G401.6 (cell line): ENCODE measurements around the gene NCOA7.
"Not testable (repeated sequence)": the region's sequence is repeated elsewhere in the genome, so short reads cannot be mapped to it uniquely, and the experiment has no call there.

Source experiments
- FAIRE-seq: peaks from 2 replicates; lab custom pipeline; 2012; peaks lifted over from hg19 to GRCh38; lab: Jason Lieb, UNC

The NCOA7 gene

DNA sequence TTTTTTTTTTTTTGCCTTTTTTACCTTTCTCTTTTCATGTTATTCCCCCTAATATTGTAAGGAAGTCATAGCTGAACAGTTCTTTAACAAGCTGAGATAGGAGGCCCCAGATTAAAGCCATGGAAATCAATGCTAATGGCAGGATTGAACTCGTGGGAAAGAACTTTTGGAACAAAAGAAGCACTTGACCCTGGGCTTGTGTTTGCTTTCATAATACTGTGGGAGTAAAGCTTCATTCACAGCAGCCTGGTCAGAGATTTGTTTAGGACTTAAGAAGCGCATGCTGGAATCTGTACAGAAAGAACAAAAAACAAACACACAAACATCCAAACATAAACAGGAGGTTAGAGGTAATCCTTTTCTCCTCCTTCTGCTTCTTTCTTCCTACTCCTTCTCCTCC, 36.2 kb upstream of the NCOA7 start:
- no peak for FAIRE-seq

DNA sequence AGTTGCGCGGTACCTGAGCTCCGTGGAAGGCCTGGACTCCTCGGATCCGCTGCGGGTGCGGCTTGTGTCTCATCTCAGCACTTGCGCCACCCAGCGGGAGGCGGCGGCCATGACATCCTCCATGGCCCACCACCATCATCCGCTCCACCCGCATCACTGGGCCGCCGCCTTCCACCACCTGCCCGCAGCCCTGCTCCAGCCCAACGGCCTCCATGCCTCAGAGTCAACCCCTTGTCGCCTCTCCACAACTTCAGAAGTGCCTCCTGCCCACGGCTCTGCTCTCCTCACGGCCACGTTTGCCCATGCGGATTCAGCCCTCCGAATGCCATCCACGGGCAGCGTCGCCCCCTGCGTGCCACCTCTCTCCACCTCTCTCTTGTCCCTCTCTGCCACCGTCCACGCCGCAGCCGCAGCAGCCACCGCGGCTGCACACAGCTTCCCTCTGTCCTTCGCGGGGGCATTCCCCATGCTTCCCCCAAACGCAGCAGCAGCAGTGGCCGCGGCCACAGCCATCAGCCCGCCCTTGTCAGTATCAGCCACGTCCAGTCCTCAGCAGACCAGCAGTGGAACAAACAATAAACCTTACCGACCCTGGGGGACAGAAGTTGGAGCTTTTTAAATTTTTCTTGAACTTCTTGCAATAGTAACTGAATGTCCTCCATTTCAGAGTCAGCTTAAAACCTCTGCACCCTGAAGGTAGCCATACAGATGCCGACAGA, 31.4 kb upstream of the NCOA7 start:
- FAIRE-seq: no peak

DNA sequence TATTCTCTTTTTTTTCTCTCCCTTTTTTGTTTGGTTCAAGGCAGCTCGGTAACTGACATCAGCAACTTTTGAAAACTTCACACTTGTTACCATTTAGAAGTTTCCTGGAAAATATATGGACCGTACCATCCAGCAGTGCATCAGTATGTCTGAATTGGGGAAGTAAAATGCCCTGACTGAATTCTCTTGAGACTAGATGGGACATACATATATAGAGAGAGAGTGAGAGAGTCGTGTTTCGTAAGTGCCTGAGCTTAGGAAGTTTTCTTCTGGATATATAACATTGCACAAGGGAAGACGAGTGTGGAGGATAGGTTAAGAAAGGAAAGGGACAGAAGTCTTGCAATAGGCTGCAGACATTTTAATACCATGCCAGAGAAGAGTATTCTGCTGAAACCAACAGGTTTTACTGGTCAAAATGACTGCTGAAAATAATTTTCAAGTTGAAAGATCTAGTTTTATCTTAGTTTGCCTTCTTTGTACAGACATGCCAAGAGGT, 30.8 kb upstream of the NCOA7 start:
- FAIRE-seq: no peak

DNA sequence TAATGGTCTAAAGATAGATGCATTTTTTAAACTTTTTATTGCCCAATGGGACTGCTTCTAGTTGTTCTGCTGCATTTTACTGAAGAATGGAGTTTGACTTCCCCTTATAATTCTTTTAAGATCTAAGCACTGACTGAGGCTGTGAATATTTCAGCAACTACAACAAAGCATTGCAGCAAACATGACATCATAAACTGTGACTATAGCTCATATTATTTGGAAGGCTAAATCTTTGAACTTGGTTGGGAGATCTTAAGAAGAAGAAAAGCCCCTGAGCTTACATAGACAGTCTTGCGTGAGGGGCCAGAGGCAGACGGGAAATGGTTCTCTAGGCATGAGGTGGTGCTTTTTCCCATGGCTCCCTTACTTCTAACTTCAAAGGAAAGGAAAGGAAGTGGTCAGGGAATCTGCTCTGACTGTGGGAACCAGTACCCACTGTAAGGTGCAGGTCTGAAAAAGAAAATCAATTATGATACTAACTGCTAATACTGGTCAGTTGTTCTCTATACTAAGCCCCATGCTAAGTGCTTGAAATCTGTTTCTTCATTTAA, 26.6 kb upstream of the NCOA7 start:
- FAIRE-seq: no peak

DNA sequence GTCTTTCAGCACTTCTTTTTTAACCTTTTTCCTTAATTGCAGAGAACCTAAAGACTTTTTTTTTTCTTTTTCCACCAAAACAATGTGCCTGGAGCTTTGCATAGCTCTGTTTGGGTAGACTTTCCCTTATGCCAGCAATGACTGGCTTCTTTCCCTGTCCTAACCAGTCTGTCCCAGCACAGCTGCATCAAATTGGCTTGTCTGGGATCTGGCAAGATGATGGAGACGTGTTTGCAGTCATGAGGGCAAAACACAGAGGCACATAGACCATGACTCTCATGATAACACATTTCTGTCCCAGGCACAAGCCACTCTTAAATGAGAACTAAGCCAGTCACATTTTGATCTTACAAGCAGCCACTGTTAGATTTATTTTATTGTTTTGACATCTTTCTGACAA, 24.8 kb upstream of the NCOA7 start:
- FAIRE-seq: no peak

DNA sequence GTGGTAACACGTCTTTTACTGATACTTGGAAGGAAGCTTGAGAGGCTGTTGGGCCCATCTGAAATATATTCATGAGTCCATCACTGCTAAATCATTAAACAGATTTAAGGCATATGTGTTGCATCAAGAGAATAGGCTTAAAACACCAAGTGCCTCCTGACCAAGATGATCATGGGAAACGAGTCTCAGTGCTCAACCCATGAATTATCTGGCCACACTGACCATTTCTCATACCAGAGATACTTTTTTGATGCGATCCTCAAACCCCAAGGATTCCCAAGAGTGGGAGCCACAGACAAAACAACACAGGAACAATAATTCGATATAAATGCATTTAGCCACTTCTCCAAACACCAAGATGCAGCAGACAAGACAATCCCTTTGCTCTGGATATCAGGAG, 24.1 kb upstream of the NCOA7 start:
- no peak for FAIRE-seq

DNA sequence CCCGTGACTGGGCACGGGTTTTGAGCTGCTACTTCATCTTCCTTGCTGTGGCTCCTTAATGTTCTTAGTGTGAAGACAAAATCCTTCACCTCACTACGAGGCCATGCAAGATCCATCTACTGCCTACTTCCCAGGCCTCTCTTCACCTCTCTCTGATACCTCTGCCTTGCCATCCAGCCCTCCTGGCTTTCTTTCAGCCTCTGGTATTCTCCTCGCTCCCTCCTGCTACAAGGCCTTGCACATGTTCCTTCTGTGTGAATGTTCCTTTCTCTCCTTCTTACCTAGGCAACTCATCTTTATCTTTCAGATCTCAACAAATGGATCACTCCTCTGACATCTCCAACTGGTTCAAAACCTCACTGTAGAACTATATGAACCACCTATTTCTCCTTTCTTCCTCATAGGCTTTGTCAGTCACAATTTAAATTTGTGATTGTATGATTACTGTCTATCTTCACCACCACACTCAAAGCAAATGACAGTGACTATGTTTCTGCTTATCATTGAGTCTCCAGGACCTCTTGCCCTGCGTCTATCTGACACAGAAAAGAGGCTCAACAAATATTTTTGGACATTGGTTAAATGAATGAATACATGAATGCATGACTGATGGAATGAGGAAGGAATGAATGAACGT, 21.5 kb upstream of the NCOA7 start:
- FAIRE-seq: no peak

DNA sequence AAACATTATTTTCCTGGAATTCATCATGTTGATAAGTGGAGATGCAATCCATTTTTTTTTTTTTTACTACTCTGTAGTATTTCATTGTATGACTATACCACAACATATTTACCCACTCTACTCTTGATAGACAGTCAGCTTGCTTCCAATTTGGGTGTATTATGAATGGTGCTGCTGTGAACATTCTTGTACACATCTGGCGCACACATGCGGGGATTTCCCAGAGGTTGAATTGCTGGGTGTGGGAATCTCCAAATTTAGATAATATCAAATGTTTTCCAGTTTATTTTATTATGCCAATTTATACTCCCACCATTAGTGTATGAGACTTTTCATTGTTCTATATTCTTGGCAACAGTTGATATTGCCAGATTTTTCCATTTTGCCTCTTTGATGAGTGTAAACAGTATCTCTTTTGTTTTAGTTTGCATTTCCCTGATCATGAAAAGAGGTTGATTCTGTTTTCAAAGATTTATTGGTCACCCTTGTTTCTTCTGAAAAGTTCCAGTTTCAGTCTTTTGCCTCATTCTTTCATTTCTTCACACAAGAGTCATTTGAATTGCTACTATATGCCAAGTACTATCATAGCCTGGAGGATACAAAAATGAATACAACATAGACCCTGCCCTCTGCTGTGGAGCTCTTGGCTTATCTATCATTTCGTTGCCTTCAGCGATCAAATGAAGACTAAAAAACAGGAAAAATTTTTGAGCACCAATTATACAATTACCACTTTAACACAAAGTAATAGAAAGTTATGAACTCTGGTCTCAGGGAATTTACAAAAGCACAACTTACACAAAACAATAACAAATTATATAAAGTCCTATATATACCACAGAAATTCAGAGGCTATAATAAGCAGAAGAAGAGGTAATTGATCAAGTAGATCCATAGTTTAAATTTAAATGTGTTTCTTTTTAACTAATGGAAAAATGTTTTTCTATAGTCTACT, 17.1 kb upstream of the NCOA7 start:
- no peak for FAIRE-seq

DNA sequence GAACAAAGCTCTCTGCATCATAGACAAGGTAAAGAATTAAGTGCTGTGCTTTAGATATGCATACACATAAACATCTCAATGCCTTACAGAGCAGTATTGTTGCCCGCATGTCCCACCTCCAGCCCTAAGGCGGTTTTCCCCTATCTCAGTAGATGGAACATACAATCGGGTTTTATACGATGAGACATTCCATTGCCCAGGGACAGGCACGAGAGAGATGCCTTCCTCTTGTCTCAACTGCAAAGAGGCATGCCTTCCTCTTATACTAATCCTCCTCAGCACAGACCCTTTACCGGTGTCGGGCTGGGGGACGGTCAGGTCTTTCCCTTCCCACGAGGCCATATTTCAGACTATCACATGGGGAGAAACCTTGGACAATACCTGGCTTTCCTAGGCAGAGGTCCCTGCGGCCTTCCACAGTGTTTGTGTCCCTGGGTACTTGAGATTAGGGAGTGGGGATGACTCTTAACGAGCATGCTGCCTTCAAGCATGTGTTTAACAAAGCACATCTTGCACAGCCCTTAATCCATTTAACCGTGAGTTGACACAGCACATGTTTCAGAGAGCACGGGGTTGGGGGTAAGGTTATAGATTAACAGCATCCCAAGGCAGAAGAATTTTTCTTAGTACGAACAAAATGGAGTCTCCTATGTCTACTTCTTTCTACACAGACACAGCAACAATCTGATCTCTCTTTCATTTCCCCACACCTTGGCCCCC, 14.5 kb upstream of the NCOA7 start:
- FAIRE-seq: not testable (repeated sequence)

DNA sequence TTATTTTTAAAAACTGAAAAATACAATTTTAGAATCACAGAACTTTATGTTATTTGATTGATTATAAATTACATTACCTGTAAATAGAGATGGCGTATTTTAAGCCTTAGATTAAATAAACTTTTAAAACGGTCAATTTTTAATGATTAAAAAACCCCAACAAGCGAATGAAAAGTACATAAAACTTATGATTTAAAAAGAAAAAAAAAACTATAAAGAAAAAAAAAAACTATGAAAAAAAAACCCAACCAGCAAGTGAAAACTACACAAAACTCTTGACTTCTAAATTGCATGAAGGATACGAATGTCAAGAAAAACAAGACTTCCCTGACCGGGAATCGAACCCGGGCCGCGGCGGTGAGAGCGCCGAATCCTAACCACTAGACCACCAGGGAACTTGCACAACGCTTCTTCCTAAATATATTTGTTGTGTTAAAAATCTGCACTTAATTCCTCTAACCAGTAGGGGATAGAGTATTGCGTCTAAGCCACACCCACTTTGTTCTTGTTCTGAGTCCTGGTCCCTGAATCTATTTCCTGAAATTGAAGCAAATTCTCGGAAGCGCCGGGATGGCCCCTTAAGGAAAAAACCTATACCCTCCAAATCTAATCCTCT, 10.7 kb upstream of the NCOA7 start:
- FAIRE-seq: peak; percentile 93

DNA sequence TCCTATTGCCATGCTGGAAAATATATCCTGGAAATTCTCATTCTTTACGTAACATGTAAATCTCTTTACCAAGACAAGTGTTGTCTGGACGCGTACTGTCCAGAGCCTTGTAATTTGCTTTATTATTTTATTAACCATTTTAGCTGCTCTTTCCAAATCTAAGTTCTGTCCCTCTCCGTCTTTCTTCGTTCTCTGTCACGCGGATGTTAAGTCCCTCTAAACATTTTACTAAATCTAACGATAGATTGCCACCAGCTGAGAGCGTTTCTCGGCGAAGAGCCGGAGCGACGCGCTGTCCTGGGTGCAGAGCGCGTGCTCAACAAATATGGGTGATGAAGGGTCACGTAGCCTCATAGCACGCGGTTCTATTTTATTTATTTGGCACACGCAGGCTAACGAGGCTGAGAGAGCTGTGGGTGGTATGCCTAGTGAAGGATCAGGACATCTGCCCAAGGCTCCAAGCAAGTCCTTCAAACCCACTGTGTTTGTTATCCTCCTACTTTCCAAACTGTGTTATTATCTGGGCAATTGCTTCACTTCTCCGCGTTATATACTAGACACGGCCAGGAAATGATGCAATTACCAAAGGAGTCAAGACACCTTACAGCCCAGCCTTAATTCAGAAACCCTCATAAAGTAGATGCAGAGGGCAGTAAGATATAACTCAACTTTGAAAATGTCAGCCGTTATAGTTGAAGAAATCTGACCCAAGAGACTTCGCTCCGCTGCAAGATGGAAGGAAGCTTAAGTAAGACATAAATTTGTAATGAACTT, 10.0 kb upstream of the NCOA7 start:
- no peak for FAIRE-seq

DNA sequence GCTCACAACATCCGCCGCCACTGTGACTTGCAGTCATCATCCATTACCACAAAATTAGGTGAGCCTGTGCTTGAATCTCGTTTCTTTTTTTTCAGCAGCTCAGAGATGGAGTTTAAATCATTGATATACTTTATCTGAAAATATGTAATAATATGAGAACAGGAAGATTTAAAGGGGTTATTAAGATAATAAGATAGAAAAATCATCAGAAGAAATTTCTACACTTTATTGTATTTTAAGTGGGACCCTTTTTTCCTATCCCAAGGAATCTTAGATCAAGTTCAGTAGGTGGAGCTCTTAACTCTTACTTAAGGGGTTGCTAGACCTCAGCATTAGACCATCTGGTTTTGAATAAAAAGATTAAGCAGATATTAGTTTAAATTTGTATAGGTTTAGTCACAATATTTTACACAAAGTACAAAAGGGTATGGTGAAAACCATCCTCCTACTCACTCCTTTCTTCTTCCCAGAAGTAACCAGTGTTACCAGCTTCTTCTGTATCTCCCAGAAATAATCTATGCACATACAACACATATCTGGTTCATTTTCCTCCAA, 9.4 kb upstream of the NCOA7 start:
- FAIRE-seq: peak; percentile 83

DNA sequence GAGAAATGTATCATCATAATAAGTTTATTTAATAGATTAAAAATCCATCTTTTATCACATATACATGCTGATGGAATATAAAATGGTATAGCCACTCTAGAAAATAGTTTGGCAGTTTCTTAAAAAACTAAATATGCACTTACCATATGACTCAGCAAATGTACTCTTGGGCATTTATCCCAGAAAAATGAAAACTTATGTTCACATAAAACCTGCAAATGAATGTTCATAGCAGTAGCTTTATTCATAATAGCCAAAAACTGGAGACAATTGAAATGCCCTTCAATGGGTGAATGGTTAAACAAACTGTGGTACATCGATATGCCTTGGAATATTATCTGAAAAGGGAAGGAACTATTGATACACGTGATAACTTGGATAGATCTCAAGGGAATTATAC, 6.4 kb upstream of the NCOA7 start:
- no peak for FAIRE-seq

DNA sequence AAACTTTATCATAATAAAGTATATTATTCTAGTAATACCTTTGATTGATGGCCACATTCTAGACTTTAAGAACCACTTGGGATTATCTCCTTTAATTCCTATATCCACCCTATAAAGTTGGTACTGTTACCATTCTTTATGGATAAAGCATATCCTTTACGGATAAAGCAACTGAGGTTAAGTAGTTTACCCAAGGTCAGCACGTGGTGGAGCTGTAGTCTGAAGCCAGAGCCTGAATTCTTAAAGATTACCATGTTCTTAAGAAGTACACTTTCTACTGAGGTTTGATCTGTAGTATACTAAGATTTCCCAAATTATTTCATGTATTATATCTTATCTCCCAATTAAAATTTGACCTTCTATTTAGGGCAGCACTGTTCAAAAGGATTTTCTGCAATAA, 3.0 kb upstream of the NCOA7 start:
- FAIRE-seq: peak; percentile 80

DNA sequence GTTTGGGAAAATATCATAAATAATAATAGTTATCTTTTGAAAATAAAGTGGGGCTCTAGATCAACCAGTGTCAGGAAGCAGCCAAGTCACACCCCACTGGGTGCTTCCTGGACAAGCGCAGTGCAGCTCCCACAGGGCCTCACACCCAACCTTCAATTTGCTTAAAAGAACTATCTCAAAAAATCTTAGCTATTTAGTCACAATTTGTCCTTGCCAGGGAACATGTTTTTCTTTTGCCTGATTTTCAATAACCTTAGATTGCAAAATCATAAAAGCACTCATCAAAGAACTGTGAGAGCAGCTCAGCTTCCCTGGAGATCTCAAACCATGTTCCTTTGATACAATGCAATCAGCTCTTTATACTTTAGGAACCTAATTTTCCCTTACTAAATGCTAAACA, 1.6 kb upstream of the NCOA7 start:
- FAIRE-seq: no peak

DNA sequence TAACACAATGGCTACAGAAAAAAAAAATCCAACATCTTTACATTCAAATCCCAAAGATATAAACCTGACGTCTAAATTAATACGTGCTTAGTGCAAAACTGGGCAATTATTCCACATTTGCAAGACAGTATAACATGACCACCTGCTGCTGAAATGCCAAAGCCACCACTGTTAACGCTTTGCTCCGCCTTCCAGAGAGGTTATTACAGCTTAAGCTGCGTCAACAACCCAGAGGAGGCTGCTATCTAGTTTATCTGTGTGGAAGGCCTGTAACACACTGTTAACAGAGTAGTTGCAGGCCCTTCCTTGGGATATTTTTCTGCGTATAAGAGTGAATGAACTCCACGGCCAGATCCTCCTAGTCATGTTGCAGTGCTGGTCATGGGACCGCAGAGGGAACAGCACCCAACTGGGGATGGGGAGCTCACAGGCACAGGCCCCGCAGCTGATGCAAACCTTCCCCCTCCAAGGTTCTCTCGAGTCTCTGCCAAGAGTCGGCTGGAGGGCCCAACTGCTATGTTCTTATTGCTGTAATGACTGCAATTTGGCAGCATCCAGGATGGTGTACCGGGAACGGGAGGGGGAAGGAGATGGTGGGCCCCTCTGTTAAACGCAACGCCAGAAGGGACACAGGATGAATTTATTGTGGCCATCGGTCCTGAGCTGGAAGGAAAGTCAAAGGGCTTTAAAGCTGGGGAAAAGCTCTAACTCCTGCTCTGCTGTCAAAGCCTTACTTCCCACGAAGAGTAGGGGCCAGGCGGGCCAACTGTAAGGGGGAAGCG, 993 bp upstream of the NCOA7 start:
- FAIRE-seq: no peak

DNA sequence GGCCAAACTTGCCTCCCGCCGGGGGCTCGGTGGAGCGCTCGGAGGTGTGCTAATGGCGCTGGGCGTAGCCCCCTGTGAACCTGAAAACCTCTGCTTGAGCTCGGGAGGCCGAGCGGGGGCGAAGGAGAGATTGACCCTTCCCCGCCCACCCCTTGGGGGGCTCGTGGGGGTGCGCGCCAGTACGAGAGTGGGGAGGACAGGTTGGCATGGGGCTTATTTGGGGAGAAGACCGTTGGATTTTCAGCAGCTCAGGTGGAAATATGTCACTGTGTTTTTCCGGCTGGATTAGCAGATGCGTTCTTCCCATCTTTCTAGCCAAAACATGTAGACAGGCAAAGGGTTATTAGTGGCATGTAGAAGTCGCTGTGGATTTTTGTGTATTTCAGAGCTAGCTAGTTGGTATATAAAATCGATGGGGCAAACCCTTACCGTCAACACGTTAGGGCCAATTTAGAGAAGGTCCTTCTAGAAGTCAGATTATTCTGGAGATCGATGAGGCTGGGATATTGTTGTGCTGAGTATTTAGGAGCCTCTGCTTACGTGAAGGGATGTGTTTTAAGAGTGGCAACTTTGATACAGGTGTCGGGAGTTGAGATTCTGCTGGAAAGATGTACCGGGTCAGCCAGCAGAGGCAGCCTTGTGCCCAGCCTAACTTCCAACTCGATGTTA, 525 bp downstream of the NCOA7 start:
- FAIRE-seq: peak; percentile 50

DNA sequence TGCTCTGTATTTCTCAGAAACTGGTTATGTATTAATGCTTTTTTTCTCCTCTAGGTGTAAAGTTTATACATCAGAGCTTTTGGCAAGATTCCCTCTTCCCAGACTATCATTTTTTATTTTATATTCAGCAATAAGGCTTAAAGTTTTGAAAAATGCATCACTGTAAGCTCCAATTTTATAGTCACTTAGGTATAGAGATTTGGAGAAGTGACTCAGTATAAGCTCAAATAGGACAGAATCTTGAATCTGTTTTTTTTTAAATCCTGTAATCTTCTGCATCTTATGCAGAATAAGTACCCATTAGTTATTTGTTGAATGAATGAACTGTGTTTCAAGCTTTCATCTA, 1.0 kb downstream of the NCOA7 start:
- no peak for FAIRE-seq

DNA sequence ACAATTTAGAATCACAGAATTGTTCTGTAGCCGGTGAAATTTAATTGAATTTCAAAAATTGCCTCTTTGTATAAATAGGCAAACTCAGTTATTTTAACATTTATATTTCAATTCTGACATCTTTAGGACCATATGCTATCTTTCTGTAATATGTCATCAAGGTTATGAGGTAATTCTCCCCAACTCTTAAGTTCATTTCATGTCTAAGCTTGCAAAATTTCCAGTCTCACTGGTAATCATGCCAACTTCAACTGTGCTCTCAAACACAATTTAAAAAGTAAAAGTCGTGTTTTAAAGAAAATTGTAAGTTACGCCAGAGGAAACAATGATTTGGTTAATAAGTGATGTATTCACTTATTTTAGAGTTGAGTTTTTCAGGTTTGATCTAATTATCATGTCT, 1.4 kb downstream of the NCOA7 start:
- FAIRE-seq: no peak
